Karpas-422 (cell line): ENCODE measurements around the gene SLC6A7. TPM values are rescaled to one million over a fixed set of nuclear protein-coding genes. Genes with fewer than 3 reads are reported as not detected.

Source experiments
- DNase-seq: peaks from one replicate; pipeline ENCODE4 v3.0.0-alpha.2; 2015
- H2AFZ ChIP-seq: fragments of 200-600 bp; sonication (generic); 2 replicates; pipeline ENCODE4 v1.6.1; 2014; ENCODE audit warnings: antibody characterized with exemption, low read length, mixed read lengths
- H3K27ac ChIP-seq: fragments of 200-600 bp; sonication (generic); 2 replicates; pipeline ENCODE4 v1.5.1; 2014; ENCODE audit warnings: mild to moderate bottlenecking, low read length, moderate library complexity
- H3K27me3 ChIP-seq: fragments of 200-600 bp; sonication (generic); 2 replicates; pipeline ENCODE4 v1.6.1; 2014; ENCODE audit warnings: low read length, mixed read lengths
- H3K36me3 ChIP-seq: fragments of 200-600 bp; sonication (generic); 2 replicates; pipeline ENCODE4 v1.6.1; 2014; ENCODE audit warnings: low read length, mixed read lengths; ENCODE audit not compliant: insufficient read depth
- H3K4me1 ChIP-seq: fragments of 200-600 bp; sonication (generic); 2 replicates; pipeline ENCODE4 v1.6.1; 2014; ENCODE audit warnings: mild to moderate bottlenecking, low read length, mixed read lengths
- H3K4me2 ChIP-seq: fragments of 200-600 bp; sonication (generic); 2 replicates; pipeline ENCODE4 v1.6.1; 2014; ENCODE audit warnings: low read length, low read depth, mild to moderate bottlenecking; ENCODE audit not compliant: poor library complexity, severe bottlenecking
- H3K4me3 ChIP-seq: fragments of 200-600 bp; sonication (generic); 2 replicates; pipeline ENCODE4 v1.5.1; 2014; ENCODE audit warnings: mild to moderate bottlenecking, antibody characterized with exemption, low read length, mixed read lengths
- H3K79me2 ChIP-seq: fragments of 200-600 bp; sonication (generic); 2 replicates; pipeline ENCODE4 v1.6.1; 2014; ENCODE audit warnings: mild to moderate bottlenecking, low read length, mixed read lengths
- H3K9ac ChIP-seq: fragments of 200-600 bp; sonication (generic); 2 replicates; pipeline ENCODE4 v1.6.0; 2014; ENCODE audit warnings: low read length
- H3K9me2 ChIP-seq: fragments of 200-600 bp; sonication (generic), shearing (Covaris generic); replicated peaks from 2 replicates; pipeline ENCODE4 v1.6.0; 2014; ENCODE audit warnings: mild to moderate bottlenecking, low read length, moderate library complexity; ENCODE audit not compliant: insufficient read depth
- H3K9me3 ChIP-seq: fragments of 300-700, 200-600 bp; sonication (generic); 2 replicates; pipeline ENCODE4 v1.6.1; 2014; ENCODE audit warnings: low read length, mixed read lengths
- H4K20me1 ChIP-seq: fragments of 200-600 bp; sonication (generic); 2 replicates; pipeline ENCODE4 v1.6.1; 2014; ENCODE audit warnings: mild to moderate bottlenecking, antibody characterized with exemption, low read length, low read depth; ENCODE audit not compliant: insufficient read depth
- total RNA-seq: library from RNA; depleted of rRNA; stranded (reverse); fragments of >200 nt; shearing (Covaris generic); gene quantifications from 2 replicates; pipeline ENCODE4 v1.2.3, GENCODE V29; 2014; ENCODE audit warnings: low replicate concordance; rRNA removed

SLC6A7 gene
- total RNA-seq: not detected in 2 replicates

DNA sequence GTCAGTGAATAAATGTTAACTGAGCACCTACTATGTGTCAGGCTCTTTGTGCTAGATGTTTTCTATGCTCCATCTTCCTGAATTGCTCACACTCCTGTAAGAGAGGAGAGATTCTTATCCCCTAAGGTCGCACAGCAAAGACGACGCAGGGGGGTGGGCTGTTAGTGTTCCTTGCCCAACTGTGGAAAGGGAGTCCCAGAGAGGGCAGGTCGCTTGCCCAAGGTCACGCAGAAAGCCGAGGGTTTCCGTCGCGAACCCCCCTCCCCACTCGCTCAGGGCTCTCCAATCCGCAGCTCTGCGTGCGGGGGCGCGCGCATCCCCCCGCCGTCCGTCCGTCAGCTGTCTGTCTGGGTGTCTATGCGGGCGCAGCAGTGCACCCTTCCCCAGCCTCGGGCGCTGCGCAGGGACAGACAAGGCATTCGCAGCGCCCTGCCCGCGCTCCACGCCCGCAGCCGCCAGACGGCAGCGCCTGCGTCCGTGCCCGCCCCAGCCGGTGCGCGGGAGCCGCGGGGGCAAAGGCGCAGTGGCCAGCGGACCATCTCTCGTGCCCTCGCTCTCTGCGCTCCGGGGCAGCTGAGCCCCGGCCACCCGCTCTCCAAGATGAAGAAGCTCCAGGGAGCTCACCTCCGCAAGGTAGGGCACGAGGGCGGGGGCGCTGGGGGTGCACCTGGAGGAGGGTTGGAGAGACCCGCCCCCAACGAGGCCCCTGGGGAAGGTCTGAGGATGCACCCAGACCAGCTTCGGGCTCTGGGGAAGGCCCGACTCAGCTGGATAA, at the start of gene SLC6A7:
Gene SLC6A7 (plus strand): TSS at position 335 of the 775 bp plus-strand sequence. CDS start 266 bp downstream, at position 601.
- no peak within 1 kb of the TSS for H3K4me3 ChIP-seq
- no peak for DNase-seq
- H3K27me3 ChIP-seq: no peaks in the 10 kb centered on the region
- no peaks in the 10 kb centered on the region for H3K36me3 ChIP-seq
- H2AFZ ChIP-seq: no peak within 1 kb of the TSS
- no peak within 1 kb of the TSS for H3K4me2 ChIP-seq
- H3K9me3 ChIP-seq: no peaks in the 10 kb centered on the region
- no peak within 1 kb of the TSS for H3K9ac ChIP-seq
- no peaks in the 10 kb centered on the region for H3K4me1 ChIP-seq
- no peaks in the 10 kb centered on the region for H3K79me2 ChIP-seq
- H3K27ac ChIP-seq: no peak within 1 kb of the TSS
- no peaks in the 10 kb centered on the region for H4K20me1 ChIP-seq
- no peaks in the 10 kb centered on the region for H3K9me2 ChIP-seq

DNA sequence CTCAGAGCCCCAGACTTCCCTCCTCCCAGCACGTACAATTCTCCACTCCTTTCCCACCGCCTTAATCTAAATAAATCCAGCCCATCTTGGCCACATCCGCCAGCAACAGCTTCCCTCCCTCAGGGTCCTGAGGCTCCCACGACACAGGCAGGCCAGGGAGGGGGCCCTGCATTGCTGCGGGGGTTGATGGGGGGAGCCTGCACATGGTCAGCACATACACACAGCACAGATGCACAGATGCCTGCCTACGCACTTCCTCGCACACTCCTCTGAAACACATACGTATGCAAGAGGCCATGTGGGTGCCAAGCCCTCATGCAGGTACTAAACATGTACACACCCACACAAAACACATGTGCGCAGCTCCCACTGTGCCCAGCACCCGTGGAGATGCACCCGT, 49.0 kb upstream of the SLC6A7 start:
- Histone ChIP-seq H2AFZ (no peak overlapping the region), H3K27me3 (no peaks in the 10 kb centered on the region), H3K9ac (no peak overlapping the region), H3K4me2 (no peak overlapping the region), H4K20me1 (no peaks in the 10 kb centered on the region), H3K79me2 (no peaks in the 10 kb centered on the region), H3K4me3 (no peak overlapping the region), H3K36me3 (no peaks in the 10 kb centered on the region), H3K27ac (no peak overlapping the region), H3K9me3 (no peaks in the 10 kb centered on the region), H3K9me2 (no peaks in the 10 kb centered on the region), H3K4me1 (no peaks in the 10 kb centered on the region)
- DNase-seq: no peak

DNA sequence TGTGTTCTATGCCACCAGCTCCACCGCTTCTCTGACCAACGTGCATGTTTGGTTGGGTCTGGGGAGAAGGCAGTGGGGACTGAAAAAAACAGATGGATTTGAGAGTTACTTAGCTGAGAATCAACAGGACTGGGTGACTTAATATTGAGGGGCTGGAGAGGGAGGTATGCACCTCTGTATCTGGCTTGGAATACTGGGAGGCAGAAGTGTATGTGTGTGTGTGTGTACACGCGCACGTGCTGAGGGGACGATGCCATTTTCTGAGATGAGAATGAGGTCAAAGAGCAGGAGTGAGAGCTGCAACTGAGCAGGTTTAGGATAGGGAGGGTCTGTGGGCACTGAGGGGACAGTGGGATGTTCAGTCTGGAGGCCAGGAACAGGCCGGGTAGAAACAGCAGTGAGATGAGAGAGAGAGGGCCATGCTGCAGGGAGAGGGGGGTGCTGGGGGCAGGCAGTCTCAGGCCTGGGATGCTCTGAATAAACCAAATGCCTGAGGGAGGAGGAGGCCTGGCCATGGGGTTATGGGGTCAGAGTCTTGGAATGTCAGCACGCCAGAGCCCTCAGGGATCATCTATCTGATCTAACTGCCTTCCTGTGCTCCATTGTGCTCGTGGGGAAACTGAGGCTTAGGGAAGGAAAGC, 48.2 kb upstream of the SLC6A7 start:
- DNase-seq: no peak
- no peaks in the 10 kb centered on the region for H3K9me2 ChIP-seq
- no peak overlapping the region for H3K9ac ChIP-seq
- no peak overlapping the region for H3K4me2 ChIP-seq
- H3K4me1 ChIP-seq: no peaks in the 10 kb centered on the region
- no peak overlapping the region for H2AFZ ChIP-seq
- H3K27me3 ChIP-seq: no peaks in the 10 kb centered on the region
- H3K36me3 ChIP-seq: no peaks in the 10 kb centered on the region
- H3K9me3 ChIP-seq: no peaks in the 10 kb centered on the region
- no peak overlapping the region for H3K27ac ChIP-seq
- no peaks in the 10 kb centered on the region for H3K79me2 ChIP-seq
- no peak overlapping the region for H3K4me3 ChIP-seq
- no peaks in the 10 kb centered on the region for H4K20me1 ChIP-seq

DNA sequence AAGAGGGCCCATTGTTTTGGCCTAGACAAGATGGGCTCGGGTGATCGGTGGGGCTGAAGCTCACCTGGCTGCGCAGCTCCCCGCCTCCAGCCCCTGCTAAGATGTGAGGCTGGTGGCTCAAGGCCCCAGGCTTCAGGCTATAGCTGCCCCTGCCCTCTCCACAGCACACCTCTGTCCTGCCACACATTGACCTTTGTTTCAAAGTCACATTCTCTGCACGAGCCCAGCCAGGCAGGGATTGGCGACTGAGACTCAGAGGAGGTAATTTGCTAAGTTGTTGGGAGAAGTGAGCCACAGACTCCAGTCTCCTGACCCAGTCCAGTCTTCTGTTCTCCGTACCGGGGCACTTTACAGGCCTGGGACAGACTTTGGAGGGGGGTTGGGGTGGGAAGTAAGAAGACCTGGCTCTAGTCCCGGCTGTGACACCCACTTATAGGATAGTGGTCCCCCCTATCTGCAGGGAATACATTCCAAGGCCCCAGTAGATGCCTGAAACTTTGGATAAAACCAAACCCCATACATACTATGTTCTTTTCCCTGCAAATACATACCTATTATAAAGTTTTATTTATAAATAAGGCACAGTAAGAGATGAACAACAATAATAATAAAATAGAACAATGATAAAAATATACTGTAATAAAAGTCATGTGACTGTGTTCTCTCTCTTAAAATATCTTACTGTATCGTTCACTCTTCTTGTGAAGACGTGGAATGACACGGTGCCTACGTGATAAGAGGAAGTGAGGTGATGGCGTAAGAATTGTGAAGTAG, 47.5 kb upstream of the SLC6A7 start:
- Histone ChIP-seq H3K4me1 (no peaks in the 10 kb centered on the region), H3K9ac (no peak overlapping the region), H3K4me3 (no peak overlapping the region), H3K9me3 (no peaks in the 10 kb centered on the region), H3K27ac (no peak overlapping the region), H3K9me2 (no peaks in the 10 kb centered on the region), H3K36me3 (no peaks in the 10 kb centered on the region), H3K79me2 (no peaks in the 10 kb centered on the region), H3K4me2 (no peak overlapping the region), H3K27me3 (no peaks in the 10 kb centered on the region), H4K20me1 (no peaks in the 10 kb centered on the region), H2AFZ (no peak overlapping the region)
- DNase-seq: no peak

DNA sequence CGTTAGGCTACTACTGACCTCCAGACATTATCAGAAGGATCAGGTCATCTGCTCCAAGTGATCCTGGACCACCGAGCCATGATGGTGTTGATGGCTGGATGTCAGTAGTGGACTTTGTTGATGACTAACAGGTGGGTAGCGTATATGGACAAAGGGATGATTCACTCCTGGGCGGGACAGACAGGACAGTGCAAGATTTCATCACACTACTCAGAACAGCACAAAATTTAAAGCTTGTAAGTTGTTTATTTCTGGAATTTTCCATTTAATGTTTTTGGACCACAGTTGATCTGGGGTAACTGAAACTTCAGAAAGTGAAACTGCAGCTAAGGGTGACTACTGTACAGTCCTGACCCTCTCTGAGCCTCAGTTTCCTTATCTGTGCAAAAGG, 46.9 kb upstream of the SLC6A7 start:
- H3K4me3 ChIP-seq: no peak overlapping the region
- no peaks in the 10 kb centered on the region for H3K4me1 ChIP-seq
- no peak overlapping the region for H2AFZ ChIP-seq
- no peaks in the 10 kb centered on the region for H3K79me2 ChIP-seq
- H3K9me3 ChIP-seq: no peaks in the 10 kb centered on the region
- no peaks in the 10 kb centered on the region for H3K27me3 ChIP-seq
- H3K9me2 ChIP-seq: no peaks in the 10 kb centered on the region
- no peaks in the 10 kb centered on the region for H3K36me3 ChIP-seq
- no peak overlapping the region for H3K27ac ChIP-seq
- H4K20me1 ChIP-seq: no peaks in the 10 kb centered on the region
- DNase-seq: no peak
- H3K4me2 ChIP-seq: no peak overlapping the region
- no peak overlapping the region for H3K9ac ChIP-seq

DNA sequence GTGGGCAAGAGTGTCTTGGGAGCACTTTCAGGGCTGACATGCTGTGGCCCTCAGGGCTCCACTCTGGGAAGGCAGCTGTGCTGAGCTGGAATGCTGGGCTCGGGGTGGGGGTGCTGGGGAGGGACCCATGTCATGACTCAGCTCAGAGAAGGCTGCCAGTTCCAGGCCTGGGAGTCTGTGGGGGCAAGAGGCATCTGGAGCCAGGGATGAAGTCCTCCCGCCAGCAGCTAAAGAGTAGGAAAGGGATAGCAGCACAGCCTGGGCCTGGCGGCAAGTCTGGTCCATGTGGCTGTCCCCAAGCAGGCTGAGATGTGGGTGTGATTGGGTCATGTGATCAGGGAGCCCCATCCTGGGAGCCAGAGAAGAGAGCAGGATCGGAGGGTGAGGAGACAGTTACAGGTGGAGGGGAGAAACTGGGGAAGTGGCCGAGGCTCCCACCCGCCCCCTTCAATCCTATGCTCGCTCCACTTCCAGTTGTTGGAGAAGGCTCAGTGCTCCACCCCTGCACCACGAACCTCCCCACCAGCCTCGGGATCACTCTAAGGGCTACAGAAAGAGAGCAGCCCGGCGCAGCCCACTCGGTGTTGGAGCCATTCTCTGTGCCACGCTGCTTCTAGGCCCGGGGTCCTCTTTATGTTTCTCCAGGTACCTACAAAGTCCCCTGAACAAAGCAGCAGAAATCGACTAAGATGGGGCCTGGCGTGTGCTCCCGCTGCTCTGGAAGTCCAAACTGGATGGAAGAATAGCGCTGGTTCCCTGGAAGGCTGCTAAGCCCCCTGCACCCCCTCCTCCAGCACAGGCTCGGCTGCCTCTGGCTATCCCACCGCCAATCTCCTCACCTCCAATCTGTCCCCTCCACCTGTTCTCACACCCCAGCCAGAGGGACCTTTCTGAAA, 46.3 kb upstream of the SLC6A7 start:
- Histone ChIP-seq H3K27ac (no peak overlapping the region), H3K79me2 (no peaks in the 10 kb centered on the region), H3K9me3 (no peaks in the 10 kb centered on the region), H3K9ac (no peak overlapping the region), H3K4me3 (no peak overlapping the region), H2AFZ (no peak overlapping the region), H3K36me3 (no peaks in the 10 kb centered on the region), H3K4me1 (no peaks in the 10 kb centered on the region), H4K20me1 (no peaks in the 10 kb centered on the region), H3K27me3 (no peaks in the 10 kb centered on the region), H3K9me2 (no peaks in the 10 kb centered on the region), H3K4me2 (no peak overlapping the region)
- no peak for DNase-seq

DNA sequence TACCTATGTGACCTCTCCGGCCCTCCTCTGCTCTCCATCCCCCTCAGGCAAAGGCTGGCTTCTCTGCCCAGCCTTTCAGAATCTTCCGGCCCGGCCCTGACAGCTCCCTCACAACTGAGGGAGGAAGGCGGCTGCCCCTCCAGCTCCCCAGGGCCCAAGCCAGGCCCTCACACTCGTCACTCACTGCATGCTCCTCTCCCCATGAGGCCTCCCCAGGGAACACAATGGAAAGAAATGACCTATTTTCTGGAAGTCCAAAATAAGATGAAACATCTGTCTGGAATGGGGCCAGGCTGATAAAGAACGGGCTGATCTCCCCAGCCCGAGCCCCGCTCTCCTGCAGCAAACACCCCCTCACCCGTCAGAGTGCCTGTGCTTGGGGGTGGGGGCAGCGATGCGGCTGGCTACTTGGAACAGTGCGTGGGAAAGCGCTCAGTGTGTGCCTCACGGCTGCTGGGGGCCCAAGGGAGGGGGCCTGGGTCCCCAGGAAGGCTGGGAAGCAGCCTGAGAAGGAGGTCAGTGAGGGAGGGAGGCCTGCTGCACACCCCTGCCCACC, 45.5 kb upstream of the SLC6A7 start:
- no peaks in the 10 kb centered on the region for H3K4me1 ChIP-seq
- no peak overlapping the region for H3K9ac ChIP-seq
- no peaks in the 10 kb centered on the region for H3K9me2 ChIP-seq
- H3K79me2 ChIP-seq: no peaks in the 10 kb centered on the region
- no peak for DNase-seq
- H3K4me3 ChIP-seq: no peak overlapping the region
- H3K4me2 ChIP-seq: no peak overlapping the region
- no peak overlapping the region for H3K27ac ChIP-seq
- no peaks in the 10 kb centered on the region for H3K36me3 ChIP-seq
- no peaks in the 10 kb centered on the region for H3K27me3 ChIP-seq
- H3K9me3 ChIP-seq: no peaks in the 10 kb centered on the region
- H4K20me1 ChIP-seq: no peaks in the 10 kb centered on the region
- H2AFZ ChIP-seq: no peak overlapping the region
